Naive thymus-derived CD4-positive, alpha-beta T cell (primary cell): ENCODE measurements around the gene DDN. TPM values are rescaled to one million over a fixed set of nuclear protein-coding genes. Genes with fewer than 3 reads are reported as not detected.

Experiments used
- ATAC-seq: fragments of 150-1000 bp; cut with Tn5 transposase; 2 replicates; pipeline ENCODE4 v1.10.0; 2021; ENCODE audit warnings: mild to moderate bottlenecking, moderate library complexity
- CTCF ChIA-PET: fragments of 350-600 bp; sonication (Branson Sonifier 250); formaldehyde crosslinking; loops from one replicate; lab custom pipeline; 2021; ENCODE audit warnings: antibody characterized with exemption; lab: Charles Lee
- POLR2A ChIA-PET: fragments of 350-600 bp; sonication (Branson Sonifier 250); formaldehyde crosslinking; loops from one replicate; lab custom pipeline; 2021; ENCODE audit warnings: antibody characterized with exemption, inconsistent platforms; lab: Charles Lee
- DNase-seq, 9 donors: peaks; one replicate each; pipeline versions ENCODE4 v3.0.0 to v3.0.0-alpha.2; 2020 to 2022; ENCODE audit warnings: mixed read lengths in 1 of 9
- H3K27ac ChIP-seq: one replicate; pipeline ENCODE4 v1.7.0; 2013; ENCODE audit warnings: mild to moderate bottlenecking, low read depth, low read length, moderate library complexity
- H3K27me3 ChIP-seq, 2 donors: one replicate each; pipeline ENCODE4 v1.7.0; 2013; ENCODE audit warnings: low read length in 2 of 2, mild to moderate bottlenecking in 2 of 2, moderate library complexity in 2 of 2; ENCODE audit not compliant: control insufficient read depth in 2 of 2, insufficient read depth in 2 of 2
- H3K36me3 ChIP-seq, 3 experiments: 1 replicate in 2 of 3; 2 replicates in 1 of 3; pipeline ENCODE4 v1.7.0; 2013; ENCODE audit warnings: low read length in 3 of 3, mild to moderate bottlenecking in 3 of 3, moderate library complexity in 1 of 3; ENCODE audit not compliant: insufficient read depth in 3 of 3, control insufficient read depth in 2 of 3
- H3K4me1 ChIP-seq, 2 donors: one replicate each; pipeline ENCODE4 v1.7.0; 2013; ENCODE audit warnings: low read length in 2 of 2, mild to moderate bottlenecking in 2 of 2, moderate library complexity in 1 of 2; ENCODE audit not compliant: control insufficient read depth in 2 of 2, insufficient read depth in 2 of 2
- H3K4me3 ChIP-seq: 2 replicates; pipeline ENCODE4 v1.7.0; 2013; ENCODE audit warnings: mild to moderate bottlenecking, low read length
- H3K9me3 ChIP-seq, 3 experiments: 1 replicate in 2 of 3; 2 replicates in 1 of 3; pipeline ENCODE4 v1.7.0; 2013; ENCODE audit warnings: low read length in 3 of 3; ENCODE audit not compliant: control insufficient read depth in 2 of 3
- H3K27ac Mint-ChIP-seq, 9 donors: one replicate each; pipeline ENCODE4 v1.8.0; 2020 to 2022; ENCODE audit warnings: mixed read lengths in 9 of 9, mild to moderate bottlenecking in 8 of 9, moderate library complexity in 5 of 9, inconsistent platforms in 2 of 9
- H3K27me3 Mint-ChIP-seq, 5 donors: one replicate each; pipeline ENCODE4 v1.8.0; 2021 to 2022; ENCODE audit warnings: mixed read lengths in 5 of 5, mild to moderate bottlenecking in 1 of 5
- H3K36me3 Mint-ChIP-seq, 5 donors: one replicate each; pipeline ENCODE4 v1.8.0; 2020 to 2022; ENCODE audit warnings: mixed read lengths in 5 of 5, mild to moderate bottlenecking in 3 of 5, inconsistent platforms in 1 of 5
- H3K4me1 Mint-ChIP-seq, 7 donors: one replicate each; pipeline ENCODE4 v1.8.0; 2020 to 2022; ENCODE audit warnings: mixed read lengths in 7 of 7, mild to moderate bottlenecking in 3 of 7, inconsistent platforms in 1 of 7
- H3K4me3 Mint-ChIP-seq, 10 donors: one replicate each; pipeline ENCODE4 v1.8.0; 2020 to 2022; ENCODE audit warnings: mild to moderate bottlenecking in 10 of 10, mixed read lengths in 10 of 10, moderate library complexity in 6 of 10, inconsistent platforms in 2 of 10
- H3K9me3 Mint-ChIP-seq, 11 donors: one replicate each; pipeline ENCODE4 v1.8.0; 2020 to 2022; ENCODE audit warnings: mixed read lengths in 11 of 11, mild to moderate bottlenecking in 4 of 11, inconsistent platforms in 1 of 11, moderate library complexity in 1 of 11
- intact Hi-C, 2 donors: fragments of 100-400 bp; cut with micrococcal nuclease; formaldehyde crosslinking; loops; one replicate each; pipeline ENCODE4 v1.15.1; 2023
- polyA plus RNA-seq, 2 donors: library from polyadenylated mRNA; unstranded; fragments of 300-500 nt; fragmentation: Illumina TruSeq; gene quantifications; one replicate each; pipeline ENCODE4 v1.2.3, GENCODE V29; 2021
- total RNA-seq, 6 experiments: library from RNA in 5 of 6; stranded (reverse) in 5 of 6; gene quantifications; 1 replicate in 5 of 6; 2 replicates in 1 of 6; pipeline ENCODE4 v1.2.3 and lab custom pipeline; 2021 to 2026

Gene DDN
- total and polyA plus RNA-seq, 7 experiments from 2014 or later = 0.19 to 0.71 (median 0.27) TPM; not detected in 4

GRCh38 chr12:49010092-49010668, 11.0 kb upstream of the DDN start:
- Mint-ChIP-seq H3K4me3 (no peak overlapping the region), H3K9me3 (no peaks in the 10 kb centered on the region), H3K27ac (no peak overlapping the region), H3K27me3 (peaks cover 0 to 3% (median 0%) of the 10 kb centered on the region in 5 donors), H3K4me1 (peaks cover 4 to 10% (median 7%) of the 10 kb centered on the region in 7 donors), H3K36me3 (peaks cover 8 to 62% (median 43%) of the 10 kb centered on the region in 5 donors)
- POLR2A ChIA-PET = interaction anchor here (0.7 to 1.4 kb wide), 2 partner anchors 9 to 10 kb away, joined by 3 to 5 read pairs; no protein-coding TSS in a partner anchor
- H3K4me1 ChIP-seq = no peaks in the 10 kb centered on the region
- H3K4me3 ChIP-seq = no peak overlapping the region
- no peaks in the 10 kb centered on the region for H3K27me3 ChIP-seq
- peaks cover 5 to 54% (median 25%) of the 10 kb centered on the region in 3 experiments for H3K36me3 ChIP-seq
- CTCF ChIA-PET = interaction anchor here (0.7 kb wide), 1 partner anchor 81 kb away, joined by 5 read pairs; no protein-coding TSS in a partner anchor
- ATAC-seq (no peak), DNase-seq (no peak)
- intact Hi-C loops = no loop called here
- no peaks in the 10 kb centered on the region for H3K9me3 ChIP-seq
- no peak overlapping the region for H3K27ac ChIP-seq

- Histone ChIP-seq H3K36me3 (peaks cover 10 to 67% (median 26%) of the 10 kb centered on the region in 3 experiments), H3K27me3 (no peaks in the 10 kb centered on the region), H3K4me1 (no peaks in the 10 kb centered on the region), H3K27ac (no peak overlapping the region), H3K4me3 (no peak overlapping the region), H3K9me3 (no peaks in the 10 kb centered on the region)
- POLR2A ChIA-PET = interaction anchor here (0.6 to 1.4 kb wide), 3 partner anchors 9 to 951 kb away, joined by 3 to 5 read pairs (median 3); no protein-coding TSS in a partner anchor
- DNase-seq (no peak), ATAC-seq (no peak)
- H3K27me3 Mint-ChIP-seq = peaks cover 0 to 7% (median 0%) of the 10 kb centered on the region in 5 donors
- no peak overlapping the region for H3K27ac Mint-ChIP-seq
- intact Hi-C loops = no loop called here
- peaks cover 15 to 72% (median 53%) of the 10 kb centered on the region in 5 donors for H3K36me3 Mint-ChIP-seq
- H3K9me3 Mint-ChIP-seq = no peaks in the 10 kb centered on the region
- H3K4me1 Mint-ChIP-seq = peaks cover 0 to 7% (median 0%) of the 10 kb centered on the region in 7 donors
- CTCF ChIA-PET = no interaction called here
- no peak overlapping the region for H3K4me3 Mint-ChIP-seq
Observed at GRCh38 chr12:49008943-49009342, 9.8 kb upstream of the DDN start.

DNA sequence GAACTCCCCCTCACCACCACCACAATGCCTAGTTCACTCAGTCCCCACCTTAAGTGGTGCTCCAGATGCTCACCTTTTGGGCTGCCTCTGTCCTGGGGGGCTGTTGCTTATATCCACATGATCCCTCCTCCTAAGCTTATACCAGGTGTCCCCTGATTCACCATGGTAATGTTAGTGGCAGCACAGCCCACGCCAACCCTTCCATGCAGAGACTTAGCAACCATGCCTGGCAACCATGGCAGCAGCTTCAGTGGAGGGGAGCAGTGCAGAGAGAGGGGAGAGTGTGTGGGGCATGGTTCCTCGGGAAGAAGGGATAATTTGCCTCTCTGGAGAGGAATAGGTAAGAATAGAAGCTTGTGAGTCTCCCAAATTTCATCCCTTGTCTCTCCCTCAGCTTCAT, 1.2 kb upstream of the DDN start:
- no peak overlapping the region for H3K27ac ChIP-seq
- peaks cover 13 to 23% of the 10 kb centered on the region in 2 donors for H3K4me1 ChIP-seq
- ATAC-seq (no peak), DNase-seq (no peak)
- H3K36me3 Mint-ChIP-seq = peaks cover 21 to 45% (median 36%) of the 10 kb centered on the region in 5 donors
- peaks cover 42 to 49% (median 46%) of the 10 kb centered on the region in 5 donors for H3K27me3 Mint-ChIP-seq
- H3K9me3 Mint-ChIP-seq = peaks cover 0 to 3% (median 0%) of the 10 kb centered on the region in 11 donors
- no peak overlapping the region for H3K4me3 ChIP-seq
- POLR2A ChIA-PET = interaction anchor here (0.6 to 1.0 kb wide), 2 partner anchors 9 to 17 kb away, joined by 4 to 5 read pairs; no protein-coding TSS in a partner anchor
- H3K27me3 ChIP-seq = peaks cover 0 to 27% of the 10 kb centered on the region in 2 donors
- intact Hi-C loops = no loop called here
- CTCF ChIA-PET = interaction anchor here (1.7 kb wide), 2 partner anchors 12 to 17 kb away, joined by 4 to 6 read pairs; no protein-coding TSS in a partner anchor
- H3K27ac Mint-ChIP-seq = no peak overlapping the region
- peaks cover 19 to 40% (median 30%) of the 10 kb centered on the region in 7 donors for H3K4me1 Mint-ChIP-seq
- H3K9me3 ChIP-seq = no peaks in the 10 kb centered on the region
- peak overlapping the region in 6 of 10 donors; percentile 7 to 80 (median 62) for H3K4me3 Mint-ChIP-seq
- H3K36me3 ChIP-seq = peaks cover 3 to 44% (median 10%) of the 10 kb centered on the region in 3 experiments

DNA sequence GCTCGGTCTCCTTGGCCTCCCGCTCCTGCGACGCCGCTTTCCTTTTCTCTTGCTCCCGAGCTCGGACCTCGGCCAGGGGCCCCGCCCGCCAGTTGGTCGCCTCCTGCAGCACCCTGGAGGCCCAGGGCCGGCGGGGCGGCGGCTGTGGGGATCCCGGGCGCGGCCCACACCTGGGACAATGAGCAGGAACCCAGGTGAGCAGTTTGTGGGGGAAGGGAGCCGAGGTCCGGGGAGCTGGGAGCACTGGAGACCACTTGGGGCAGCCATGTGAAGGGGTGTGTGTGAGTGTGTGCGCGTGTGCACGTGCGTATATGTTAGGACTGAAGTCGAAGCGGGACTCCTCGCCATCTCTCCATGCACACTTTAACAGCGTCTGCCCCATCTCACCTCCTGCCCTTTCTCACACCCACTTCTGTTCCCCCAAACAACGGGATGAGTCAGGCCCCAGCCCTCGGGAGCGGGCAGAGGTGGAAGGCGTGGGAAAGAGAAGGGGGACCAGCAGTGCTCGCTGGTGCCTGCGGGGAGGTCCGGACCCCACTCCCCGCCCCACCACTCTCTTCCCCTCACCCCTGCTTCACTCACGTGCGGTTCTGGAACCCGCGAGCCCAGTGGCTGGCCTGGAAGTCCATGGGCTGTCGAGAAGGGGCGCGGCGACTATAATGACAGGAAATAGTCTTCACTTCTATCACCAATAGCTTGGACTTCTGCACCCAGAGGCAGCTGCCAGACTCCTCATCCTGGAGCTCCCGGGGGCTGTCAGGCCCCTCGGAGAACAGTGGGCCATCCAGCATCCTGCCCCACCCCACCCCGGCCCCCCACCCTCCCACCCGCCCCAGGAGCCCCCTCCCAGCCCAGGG, 450 bp downstream of the DDN start:
- peaks cover 0 to 28% (median 5%) of the 10 kb centered on the region in 3 experiments for H3K36me3 ChIP-seq
- peaks cover 13 to 26% of the 10 kb centered on the region in 2 donors for H3K4me1 ChIP-seq
- CTCF ChIA-PET = interaction anchor here (0.6 kb wide), 1 partner anchor 68 kb away, joined by 5 read pairs; no protein-coding TSS in a partner anchor
- H3K27ac Mint-ChIP-seq = no peak overlapping the region
- H3K27ac ChIP-seq = no peak overlapping the region
- H3K36me3 Mint-ChIP-seq = peaks cover 11 to 31% (median 24%) of the 10 kb centered on the region in 5 donors
- peak in 2 of 9 donors; percentile 19 to 53 for DNase-seq
- H3K9me3 ChIP-seq = no peaks in the 10 kb centered on the region
- peaks cover 0 to 3% (median 0%) of the 10 kb centered on the region in 11 donors for H3K9me3 Mint-ChIP-seq
- POLR2A ChIA-PET = interaction anchor here (0.7 kb wide), 1 partner anchor 22 kb away, joined by 4 read pairs; no protein-coding TSS in a partner anchor
- peak overlapping the region; percentile 56 for H3K4me3 ChIP-seq
- peak overlapping the region; percentile 61 to 80 (median 72) for H3K4me3 Mint-ChIP-seq
- H3K27me3 Mint-ChIP-seq = peaks cover 57 to 62% (median 58%) of the 10 kb centered on the region in 5 donors
- ATAC-seq = peak; percentile 14
- intact Hi-C loops = no loop called here
- peaks cover 0 to 32% of the 10 kb centered on the region in 2 donors for H3K27me3 ChIP-seq
- H3K4me1 Mint-ChIP-seq = peaks cover 24 to 44% (median 33%) of the 10 kb centered on the region in 7 donors

- Mint-ChIP-seq H3K36me3 (peaks cover 7 to 23% (median 21%) of the 10 kb centered on the region in 5 donors), H3K27me3 (peaks cover 62 to 68% (median 63%) of the 10 kb centered on the region in 5 donors), H3K4me3 (peak overlapping the region; percentile 65 to 80 (median 72)), H3K9me3 (peaks cover 0 to 3% (median 0%) of the 10 kb centered on the region in 11 donors), H3K27ac (peak overlapping the region in 1 of 9 donors; percentile 27), H3K4me1 (peaks cover 24 to 44% (median 33%) of the 10 kb centered on the region in 7 donors)
- intact Hi-C loops = loop anchor here (2.0 kb wide), 2 partner anchors 91 to 237 kb away; no protein-coding TSS in a partner anchor
- ChIA-PET POLR2A (interaction anchor here (0.6 to 1.9 kb wide), 7 partner anchors 9 to 146 kb away, joined by 3 to 5 read pairs (median 3); partner anchors contain the start of genes DDX23 and PRKAG1), CTCF (interaction anchor here (0.6 to 1.6 kb wide), 3 partner anchors 10 to 94 kb away, joined by 3 to 10 read pairs (median 7); no protein-coding TSS in a partner anchor)
- Histone ChIP-seq H3K27me3 (peaks cover 0 to 32% of the 10 kb centered on the region in 2 donors), H3K4me1 (peaks cover 13 to 26% of the 10 kb centered on the region in 2 donors), H3K27ac (no peak overlapping the region), H3K9me3 (no peaks in the 10 kb centered on the region), H3K36me3 (peaks cover 0 to 20% (median 2%) of the 10 kb centered on the region in 3 experiments), H3K4me3 (peak overlapping the region; percentile 56)
- DNase-seq (peak in 2 of 9 donors; percentile 23 to 56), ATAC-seq (peak; percentile 15)
Observed at GRCh38 chr12:48997719-48998496, 1.3 kb downstream of the DDN start.
